Ovary (tissue), 9 donors: Measurements from ENCODE around the gene TNFRSF19. TPM values are rescaled to one million over a fixed set of nuclear protein-coding genes. Genes with fewer than 3 reads are reported as not detected.

Experiments used
- DNase-seq, 5 donors: peaks; one replicate each; pipeline ENCODE4 v3.0.0-alpha.2; 2019 to 2020
- H3K27ac ChIP-seq, 2 donors: fragments of 200-600 bp; one replicate each; pipeline versions ENCODE4 v1.5.1 to v1.8.0; 2019 to 2022
- H3K27me3 ChIP-seq: fragments of 200-600 bp; one replicate; pipeline ENCODE4 v1.8.0; 2022
- H3K36me3 ChIP-seq: fragments of 200-600 bp; sonication (generic); one replicate; pipeline ENCODE4 v1.5.1; 2019
- H3K4me1 ChIP-seq: one replicate; pipeline ENCODE4 v1.8.1; 2013; ENCODE audit warnings: mild to moderate bottlenecking, moderate library complexity; ENCODE audit not compliant: insufficient read depth
- H3K4me3 ChIP-seq: fragments of 200-600 bp; sonication (generic); one replicate; pipeline ENCODE4 v1.5.1; 2017
- H3K9me3 ChIP-seq, 2 donors: fragments of 200-600 bp in 1 of 2; sonication (generic) in 1 of 2; one replicate each; pipeline versions ENCODE4 v1.5.1 to v1.8.1; 2013 to 2019; ENCODE audit warnings: mild to moderate bottlenecking in 1 of 2, moderate library complexity in 1 of 2
- CTCF ChIP-seq, 3 donors: fragments of 450-650 bp in 2 of 3; fragments of 200-600 bp in 1 of 3; IDR thresholded peaks; one replicate each; pipeline versions ENCODE4 v1.5.1 to v1.8.0; 2016 to 2022; ENCODE audit warnings: antibody characterized with exemption in 3 of 3, mild to moderate bottlenecking in 1 of 3
- EP300 ChIP-seq: sonication (generic); formaldehyde crosslinking; IDR thresholded peaks from one replicate; pipeline ENCODE4 v1.6.1; 2017; ENCODE audit warnings: antibody characterized with exemption
- POLR2A ChIP-seq: fragments of 450-650 bp; IDR thresholded peaks from one replicate; pipeline ENCODE4 v1.6.1; 2017; ENCODE audit warnings: antibody characterized with exemption, mild to moderate bottlenecking, moderate library complexity
- WGBS, 3 donors: extraction: QIAGEN DNeasy Blood & Tissue Kit in 1 of 3; methylation state at CpG; one replicate each; pipeline versions ENCODE4 v1.1.5 to v1.1.7; 2013 to 2017; 5-methylcytosine and 5-hydroxymethylcytosine counted together
- intact Hi-C, 4 donors: fragments of 100-400 bp; cut with DNase I; formaldehyde crosslinking; loops; one replicate each; pipeline versions ENCODE4 v1.11.0 to v1.15.1; 2022 to 2023
- polyA plus RNA-seq, 2 donors: library from polyadenylated mRNA; stranded (reverse); fragments of 200-250 nt in 1 of 2; fragments of 350-450 nt in 1 of 2; fragmentation: Illumina TruSeq in 1 of 2; extraction: RNeasy Lipid Tissue Mini Kit (QIAGEN cat#74804) in 1 of 2; gene quantifications; one replicate each; pipeline ENCODE4 v1.2.3, GENCODE V29; 2013 to 2014
- total RNA-seq, 7 donors: library from RNA; depleted of rRNA in 2 of 7; stranded (reverse); fragments of >200 nt in 2 of 7; fragmentation: NEBNext Ultra II Directional in 3 of 7; extraction: Animal tissue kit (Norgen Biotek cat#: 25700) in 3 of 7; gene quantifications; one replicate each; pipeline versions ENCODE4 v1.1.0 to v1.2.4, GENCODE V29; 2016 to 2023
- donor health status: DM: no; HTN: no; CAD: no; lungs with moderate emphysema.
- donor health status: DM: no; HTN: no; CAD: no.
- donor health status: Bipolar disorder and iron deficiency.
- donor health status: DM: yes; HTN: yes; CAD: no.
- donor health status: DM: no; HTN: no; CAD: no.
- donor health status: DM: yes; HTN: yes; CAD: no.

TNFRSF19 gene
- total and polyA plus RNA-seq, 9 donors = 2.6 to 15.3 (median 4.8) TPM

- H3K36me3 ChIP-seq = no peaks in the 10 kb centered on the region
- H3K27me3 ChIP-seq = no peaks in the 10 kb centered on the region
- 75 to 91% (median 75%) methylated on average over 1 of the region's 1 CpG for WGBS, 3 donors
- no peak overlapping the region for H3K27ac ChIP-seq
- no peak overlapping the region for H3K4me3 ChIP-seq
- no peaks in the 10 kb centered on the region for H3K4me1 ChIP-seq
- no peak for DNase-seq
- TF ChIP-seq CTCF (IDR thresholded peaks at IDR 0.05) (no peak), POLR2A (no peak), EP300 (no peak)
- no peaks in the 10 kb centered on the region for H3K9me3 ChIP-seq
- intact Hi-C loops = no loop called here
Observed at GRCh38 chr13:23550163-23550562, 20.0 kb upstream of the TNFRSF19 start.

GRCh38 chr13:23551213-23552008, 18.8 kb upstream of the TNFRSF19 start:
- no peaks in the 10 kb centered on the region for H3K36me3 ChIP-seq
- intact Hi-C loops = no loop called here
- no peaks in the 10 kb centered on the region for H3K4me1 ChIP-seq
- WGBS, 3 donors = 74 to 76% (median 75%) methylated on average over 4 of the region's 4 CpGs
- no peaks in the 10 kb centered on the region for H3K27me3 ChIP-seq
- TF ChIP-seq CTCF (IDR thresholded peaks at IDR 0.05) = no peak
- no peak for TF ChIP-seq EP300
- no peak for TF ChIP-seq POLR2A
- no peak for DNase-seq
- H3K4me3 ChIP-seq = no peak overlapping the region
- H3K9me3 ChIP-seq = no peaks in the 10 kb centered on the region
- no peak overlapping the region for H3K27ac ChIP-seq

GRCh38 chr13:23552171-23552570, 18.0 kb upstream of the TNFRSF19 start:
- H3K36me3 ChIP-seq = no peaks in the 10 kb centered on the region
- H3K9me3 ChIP-seq = no peaks in the 10 kb centered on the region
- no peak overlapping the region for H3K27ac ChIP-seq
- intact Hi-C loops = no loop called here
- no peaks in the 10 kb centered on the region for H3K4me1 ChIP-seq
- 76 to 80% (median 78%) methylated on average over 1 of the region's 1 CpG for WGBS, 3 donors
- TF ChIP-seq CTCF (IDR thresholded peaks at IDR 0.05) = no peak
- H3K27me3 ChIP-seq = no peaks in the 10 kb centered on the region
- DNase-seq = no peak
- no peak overlapping the region for H3K4me3 ChIP-seq

GRCh38 chr13:23552661-23553060, 17.6 kb upstream of the TNFRSF19 start:
- H3K9me3 ChIP-seq = no peaks in the 10 kb centered on the region
- H3K4me1 ChIP-seq = no peaks in the 10 kb centered on the region
- intact Hi-C loops = no loop called here
- H3K27me3 ChIP-seq = no peaks in the 10 kb centered on the region
- H3K36me3 ChIP-seq = no peaks in the 10 kb centered on the region
- no peak overlapping the region for H3K4me3 ChIP-seq
- no peak overlapping the region for H3K27ac ChIP-seq
- DNase-seq = no peak
- TF ChIP-seq CTCF (IDR thresholded peaks at IDR 0.05) = no peak
- no peak for TF ChIP-seq POLR2A
- TF ChIP-seq EP300 = no peak
- 91 to 97% (median 93%) methylated on average over 2 of the region's 2 CpGs for WGBS, 3 donors
